ENCODE data around the gene MANBA.

MANBA gene

DNA sequence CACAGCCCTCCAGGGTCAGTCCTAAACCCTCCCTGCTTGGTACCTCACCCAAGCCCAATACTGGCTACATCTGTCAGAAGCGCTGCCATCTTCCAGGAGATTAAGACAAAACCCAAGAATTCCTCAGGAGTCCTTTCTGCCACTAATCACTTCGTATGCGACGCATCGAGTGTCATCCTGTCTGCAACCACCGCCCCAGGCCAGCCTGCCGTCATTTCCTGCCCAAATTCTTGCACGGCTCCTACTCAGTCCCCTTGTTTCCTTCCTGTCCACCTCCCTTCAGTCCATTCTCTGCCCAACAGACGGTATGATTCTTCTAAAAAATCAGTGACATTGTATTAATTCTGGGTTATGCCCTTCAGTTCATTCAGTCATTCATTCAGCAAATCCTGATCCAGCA is 146.0 kb downstream of the MANBA start (continued):
- TF ChIP-seq ZNF518A (tag by site-specific recombination; conservative IDR thresholded peaks at IDR 0.05; ENCODE audit: low read depth) = no peak
- TF ChIP-seq ZNF23 (tag by site-specific recombination; IDR thresholded peaks at IDR 0.05; ENCODE audit: borderline replicate concordance) = no peak

DNA sequence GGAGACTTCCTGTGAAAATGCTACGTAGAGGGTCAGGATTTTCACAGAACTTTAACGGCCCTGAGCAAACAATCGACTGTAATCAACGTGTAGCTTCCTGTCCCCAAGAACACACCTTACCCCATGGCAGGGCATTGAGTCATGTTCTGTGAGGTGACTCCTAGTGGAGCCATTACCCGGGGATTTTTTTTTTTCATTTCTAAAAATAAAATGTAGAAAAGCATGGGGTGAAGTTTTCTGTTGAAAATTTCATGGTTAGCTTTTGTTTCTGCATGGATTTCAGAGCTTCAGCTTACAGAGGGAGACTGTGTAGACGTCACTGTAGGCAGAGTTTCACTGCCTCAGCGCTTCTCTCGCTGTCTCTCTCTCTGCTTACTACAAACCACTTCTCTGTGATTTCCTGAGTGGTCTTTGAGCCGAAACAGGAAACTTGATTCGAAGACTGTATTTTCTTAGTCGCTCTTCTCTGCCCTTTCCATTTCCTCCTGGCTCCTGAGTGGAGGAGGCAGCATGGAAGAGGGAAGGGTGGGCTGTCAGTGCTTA is 147.9 kb downstream of the MANBA start:
- TF ChIP-seq, protein P1, sequence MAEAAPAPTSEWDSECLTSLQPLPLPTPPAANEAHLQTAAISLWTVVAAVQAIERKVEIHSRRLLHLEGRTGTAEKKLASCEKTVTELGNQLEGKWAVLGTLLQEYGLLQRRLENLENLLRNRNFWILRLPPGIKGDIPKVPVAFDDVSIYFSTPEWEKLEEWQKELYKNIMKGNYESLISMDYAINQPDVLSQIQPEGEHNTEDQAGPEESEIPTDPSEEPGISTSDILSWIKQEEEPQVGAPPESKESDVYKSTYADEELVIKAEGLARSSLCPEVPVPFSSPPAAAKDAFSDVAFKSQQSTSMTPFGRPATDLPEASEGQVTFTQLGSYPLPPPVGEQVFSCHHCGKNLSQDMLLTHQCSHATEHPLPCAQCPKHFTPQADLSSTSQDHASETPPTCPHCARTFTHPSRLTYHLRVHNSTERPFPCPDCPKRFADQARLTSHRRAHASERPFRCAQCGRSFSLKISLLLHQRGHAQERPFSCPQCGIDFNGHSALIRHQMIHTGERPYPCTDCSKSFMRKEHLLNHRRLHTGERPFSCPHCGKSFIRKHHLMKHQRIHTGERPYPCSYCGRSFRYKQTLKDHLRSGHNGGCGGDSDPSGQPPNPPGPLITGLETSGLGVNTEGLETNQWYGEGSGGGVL (tag by site-specific recombination; IDR thresholded peaks at IDR 0.05) = no peak
- TF ChIP-seq ZNF23 (tag by site-specific recombination; IDR thresholded peaks at IDR 0.05; ENCODE audit: borderline replicate concordance) (no peak), ZXDB (tag by site-specific recombination; IDR thresholded peaks at IDR 0.05) (no peak), ZNF707 (tag by site-specific recombination; IDR thresholded peaks at IDR 0.05) (no peak), ZNF623 (tag by site-specific recombination; IDR thresholded peaks at IDR 0.05) (no peak), HIC1 (tag by site-specific recombination; IDR thresholded peaks at IDR 0.05) (no peak), ZNF302 (tag by site-specific recombination; IDR thresholded peaks at IDR 0.05; ENCODE audit: low read depth) (no peak), GFI1B (tag by site-specific recombination; IDR thresholded peaks at IDR 0.05) (no peak), PRDM10 (tag by site-specific recombination; IDR thresholded peaks at IDR 0.05) (no peak), BCL11A (tag by site-specific recombination; IDR thresholded peaks at IDR 0.05; ENCODE audit: low read depth) (no peak), ZNF426 (tag by site-specific recombination; IDR thresholded peaks at IDR 0.05) (no peak), ZNF16 (tag by site-specific recombination; IDR thresholded peaks at IDR 0.05; ENCODE audit: low read depth) (no peak), ZNF140 (tag by site-specific recombination; IDR thresholded peaks at IDR 0.05) (no peak)
- TF ChIP-seq, protein P2, sequence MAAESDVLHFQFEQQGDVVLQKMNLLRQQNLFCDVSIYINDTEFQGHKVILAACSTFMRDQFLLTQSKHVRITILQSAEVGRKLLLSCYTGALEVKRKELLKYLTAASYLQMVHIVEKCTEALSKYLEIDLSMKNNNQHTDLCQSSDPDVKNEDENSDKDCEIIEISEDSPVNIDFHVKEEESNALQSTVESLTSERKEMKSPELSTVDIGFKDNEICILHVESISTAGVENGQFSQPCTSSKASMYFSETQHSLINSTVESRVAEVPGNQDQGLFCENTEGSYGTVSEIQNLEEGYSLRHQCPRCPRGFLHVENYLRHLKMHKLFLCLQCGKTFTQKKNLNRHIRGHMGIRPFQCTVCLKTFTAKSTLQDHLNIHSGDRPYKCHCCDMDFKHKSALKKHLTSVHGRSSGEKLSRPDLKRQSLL (tag by site-specific recombination; IDR thresholded peaks at IDR 0.05) = no peak
- TF ChIP-seq, protein P3, sequence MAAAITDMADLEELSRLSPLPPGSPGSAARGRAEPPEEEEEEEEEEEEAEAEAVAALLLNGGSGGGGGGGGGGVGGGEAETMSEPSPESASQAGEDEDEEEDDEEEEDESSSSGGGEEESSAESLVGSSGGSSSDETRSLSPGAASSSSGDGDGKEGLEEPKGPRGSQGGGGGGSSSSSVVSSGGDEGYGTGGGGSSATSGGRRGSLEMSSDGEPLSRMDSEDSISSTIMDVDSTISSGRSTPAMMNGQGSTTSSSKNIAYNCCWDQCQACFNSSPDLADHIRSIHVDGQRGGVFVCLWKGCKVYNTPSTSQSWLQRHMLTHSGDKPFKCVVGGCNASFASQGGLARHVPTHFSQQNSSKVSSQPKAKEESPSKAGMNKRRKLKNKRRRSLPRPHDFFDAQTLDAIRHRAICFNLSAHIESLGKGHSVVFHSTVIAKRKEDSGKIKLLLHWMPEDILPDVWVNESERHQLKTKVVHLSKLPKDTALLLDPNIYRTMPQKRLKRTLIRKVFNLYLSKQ (tag by site-specific recombination; IDR thresholded peaks at IDR 0.05; ENCODE audit: borderline replicate concordance) = no peak
- no peaks in the 10 kb centered on the region for H3K4me1 ChIP-seq (ENCODE audit: control insufficient read depth, insufficient read depth, low read length)
- no peak overlapping the region for H3K4me3 ChIP-seq (ENCODE audit: low read depth, low read length)
- peaks cover 9 to 64% of the 10 kb centered on the region in 2 experiments; a peak in 2 of 3 replicates for H3K36me3 ChIP-seq (ENCODE audit: control insufficient read depth in 2 of 2, insufficient read depth in 1 of 2, low read length in 2 of 2)
- POLR2A ChIA-PET = no interaction called here
- CTCF ChIA-PET = no interaction called here
- H3K27ac ChIP-seq (ENCODE audit: extremely low read depth, low read depth, low read length) = no peak overlapping the region
- H3K9me3 ChIP-seq (ENCODE audit: control insufficient read depth, insufficient read depth, low read depth, low read length) = no peaks in the 10 kb centered on the region
